ENCODE results near the gene PRKD1.

PRKD1 gene

GRCh38 chr14:29829851-29830250, 97.8 kb downstream of the PRKD1 start:
- DNase-seq: no peak

GRCh38 chr14:29823816-29824215, 103.8 kb downstream of the PRKD1 start:
- DNase-seq: no peak

- no peak for DNase-seq
Measured at GRCh38 chr14:29822430-29822709, 105.3 kb downstream of the PRKD1 start.

GRCh38 chr14:29821661-29822429, 105.8 kb downstream of the PRKD1 start:
- peak; percentile 67 for DNase-seq

GRCh38 chr14:29821242-29821641, 106.4 kb downstream of the PRKD1 start:
- no peak for DNase-seq

GRCh38 chr14:29820785-29821184, 106.9 kb downstream of the PRKD1 start:
- DNase-seq: no peak

GRCh38 chr14:29817767-29818405, 109.8 kb downstream of the PRKD1 start:
- DNase-seq: no peak

- DNase-seq: no peak
Measured at GRCh38 chr14:29815016-29815674, 112.5 kb downstream of the PRKD1 start.

GRCh38 chr14:29814156-29815015, 113.3 kb downstream of the PRKD1 start:
- peak; percentile 65 for DNase-seq

GRCh38 chr14:29810682-29811081, 117.0 kb downstream of the PRKD1 start:
- peak; percentile 68 for DNase-seq

GRCh38 chr14:29810064-29810463, 117.6 kb downstream of the PRKD1 start:
- DNase-seq: no peak

GRCh38 chr14:29806124-29806517, 121.5 kb downstream of the PRKD1 start:
- no peak for DNase-seq

- peak; percentile 73 for DNase-seq
Measured at GRCh38 chr14:29805415-29806123, 122.1 kb downstream of the PRKD1 start.

- DNase-seq: no peak
Measured at GRCh38 chr14:29804481-29805266, 123.0 kb downstream of the PRKD1 start.

GRCh38 chr14:29803045-29803444, 124.6 kb downstream of the PRKD1 start:
- DNase-seq: no peak

GRCh38 chr14:29802211-29802610, 125.4 kb downstream of the PRKD1 start:
- DNase-seq: no peak

- DNase-seq: no peak
Measured at GRCh38 chr14:29800961-29801360, 126.7 kb downstream of the PRKD1 start.

- DNase-seq: no peak
Measured at GRCh38 chr14:29799464-29800095, 128.1 kb downstream of the PRKD1 start.

- DNase-seq: no peak
Measured at GRCh38 chr14:29798811-29799210, 128.8 kb downstream of the PRKD1 start.

GRCh38 chr14:29798108-29798663, 129.5 kb downstream of the PRKD1 start:
- DNase-seq: no peak

- no peak for DNase-seq
Measured at GRCh38 chr14:29796853-29797252, 130.8 kb downstream of the PRKD1 start.
